Kidney epithelial cell (primary cell): ENCODE data around the gene ALOX12. TPM values are rescaled to one million over a fixed set of nuclear protein-coding genes. Genes with fewer than 3 reads are reported as not detected.

ENCODE experiments used
- DNase-seq: peaks from one replicate; pipeline ENCODE4 v3.0.0-alpha.2; 2010; ENCODE audit warnings: low read depth
- H3K27me3 ChIP-seq: 2 replicates; pipeline ENCODE4 v1.6.0; 2011; ENCODE audit warnings: low read length; ENCODE audit not compliant: control insufficient read depth, insufficient read depth
- H3K36me3 ChIP-seq: 2 replicates; pipeline ENCODE4 v1.5.1; 2011; ENCODE audit warnings: low read length; ENCODE audit not compliant: control insufficient read depth, insufficient read depth
- H3K4me3 ChIP-seq: 2 replicates; pipeline ENCODE4 v1.5.1; 2011; ENCODE audit warnings: low read depth, mild to moderate bottlenecking, control low read depth, low read length
- total RNA-seq: library from RNA; depleted of rRNA; stranded (reverse); fragments of >200 nt; gene quantifications from 2 replicates; pipeline ENCODE4 v1.2.3, GENCODE V29; 2015
- TF ChIP-seq, protein P1 (sequence below): IDR thresholded peaks from 2 replicates; pipeline ENCODE4 v1.5.1; 2011; ENCODE audit warnings: mild to moderate bottlenecking, moderate library complexity, low read length, control low read depth, inconsistent platforms; ENCODE audit not compliant: insufficient read depth, poor library complexity, severe bottlenecking

Gene ALOX12
- total RNA-seq, 1 donor from 2014 or later: 1.4 TPM

DNA sequence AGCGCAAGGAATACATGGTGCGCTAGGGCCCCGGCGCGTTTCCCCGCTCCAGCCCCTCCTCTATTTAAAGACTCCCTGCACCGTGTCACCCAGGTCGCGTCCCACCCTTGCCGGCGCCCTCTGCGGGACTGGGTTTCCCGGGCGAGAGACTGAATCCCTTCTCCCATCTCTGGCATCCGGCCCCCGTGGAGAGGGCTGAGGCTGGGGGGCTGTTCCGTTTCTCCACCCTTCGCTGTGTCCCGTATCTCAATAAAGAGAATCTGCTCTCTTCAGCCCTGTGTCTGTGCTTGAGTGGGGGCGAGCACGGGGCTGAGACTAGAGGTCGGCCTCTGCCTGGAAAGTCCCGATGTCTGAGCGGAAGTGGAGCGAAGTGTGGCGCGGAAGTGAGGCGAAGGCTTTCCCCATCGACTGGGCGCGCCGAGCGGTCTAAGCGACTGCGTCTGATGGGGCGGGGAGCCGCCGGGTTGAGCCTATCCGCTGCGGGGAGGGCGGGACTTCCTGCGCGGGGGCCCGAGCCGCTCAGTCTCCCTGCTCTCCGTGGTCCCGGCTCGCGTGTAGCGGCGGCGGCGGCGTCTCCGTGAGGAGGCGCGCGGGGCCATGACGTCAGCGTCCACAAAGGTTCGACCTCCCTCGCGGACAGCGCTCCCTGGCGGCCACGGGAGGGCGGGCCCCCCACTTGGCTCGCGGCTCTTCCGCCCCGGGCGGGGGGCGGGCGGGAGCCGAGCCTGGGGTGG is 18.6 kb downstream of the ALOX12 start:
- no peaks in the 10 kb centered on the region for H3K27me3 ChIP-seq
- peaks cover 1% of the 10 kb centered on the region for H3K36me3 ChIP-seq
- TF ChIP-seq, protein P1, sequence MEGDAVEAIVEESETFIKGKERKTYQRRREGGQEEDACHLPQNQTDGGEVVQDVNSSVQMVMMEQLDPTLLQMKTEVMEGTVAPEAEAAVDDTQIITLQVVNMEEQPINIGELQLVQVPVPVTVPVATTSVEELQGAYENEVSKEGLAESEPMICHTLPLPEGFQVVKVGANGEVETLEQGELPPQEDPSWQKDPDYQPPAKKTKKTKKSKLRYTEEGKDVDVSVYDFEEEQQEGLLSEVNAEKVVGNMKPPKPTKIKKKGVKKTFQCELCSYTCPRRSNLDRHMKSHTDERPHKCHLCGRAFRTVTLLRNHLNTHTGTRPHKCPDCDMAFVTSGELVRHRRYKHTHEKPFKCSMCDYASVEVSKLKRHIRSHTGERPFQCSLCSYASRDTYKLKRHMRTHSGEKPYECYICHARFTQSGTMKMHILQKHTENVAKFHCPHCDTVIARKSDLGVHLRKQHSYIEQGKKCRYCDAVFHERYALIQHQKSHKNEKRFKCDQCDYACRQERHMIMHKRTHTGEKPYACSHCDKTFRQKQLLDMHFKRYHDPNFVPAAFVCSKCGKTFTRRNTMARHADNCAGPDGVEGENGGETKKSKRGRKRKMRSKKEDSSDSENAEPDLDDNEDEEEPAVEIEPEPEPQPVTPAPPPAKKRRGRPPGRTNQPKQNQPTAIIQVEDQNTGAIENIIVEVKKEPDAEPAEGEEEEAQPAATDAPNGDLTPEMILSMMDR: peak; percentile 34
- peak; percentile 75 for DNase-seq
- peak overlapping the region; percentile 87 for H3K4me3 ChIP-seq

DNA sequence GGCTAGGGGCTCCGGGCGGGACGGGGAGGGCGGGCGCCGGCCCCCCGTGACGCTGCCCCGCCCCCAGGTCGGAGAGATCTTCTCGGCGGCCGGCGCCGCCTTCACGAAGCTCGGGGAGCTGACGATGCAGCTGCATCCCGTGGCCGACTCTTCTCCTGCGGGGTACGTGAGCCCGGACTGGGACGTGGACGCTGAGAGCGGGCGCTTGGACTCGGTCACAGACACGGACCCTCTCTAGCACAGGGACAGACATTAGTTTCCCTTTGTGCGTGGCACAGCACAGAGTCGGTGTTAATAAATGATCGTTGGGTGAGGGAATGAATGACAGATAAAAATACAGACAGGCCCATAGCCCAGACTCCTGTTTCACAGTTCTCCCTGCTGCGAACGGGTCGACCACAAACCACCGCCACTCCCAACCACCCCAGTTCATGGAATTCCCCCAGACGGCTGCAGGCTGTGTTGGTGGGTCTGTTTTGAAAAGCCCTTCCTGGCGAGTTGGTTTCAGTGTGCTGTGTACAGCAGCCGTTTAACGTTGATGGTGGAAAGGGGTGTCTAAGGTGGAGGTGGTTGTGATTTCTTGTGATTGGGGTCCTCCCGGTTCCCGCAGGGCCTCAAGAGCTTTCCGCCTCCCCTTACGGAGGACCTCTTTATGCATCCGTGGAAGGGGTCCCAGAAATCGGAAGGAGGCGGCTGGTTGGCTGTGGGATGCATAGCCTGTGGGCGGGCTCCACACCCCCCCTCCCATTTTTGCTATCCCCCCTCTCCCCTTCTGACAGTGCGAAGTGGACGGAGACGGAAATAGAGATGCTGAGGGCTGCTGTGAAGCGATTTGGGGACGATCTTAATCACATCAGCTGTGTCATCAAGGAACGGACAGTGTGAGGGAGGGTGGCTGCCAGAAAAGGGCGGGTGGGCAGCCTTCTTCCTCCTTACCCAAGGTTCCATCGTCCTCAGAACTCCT is 19.4 kb downstream of the ALOX12 start:
- peaks cover 1% of the 10 kb centered on the region for H3K36me3 ChIP-seq
- H3K27me3 ChIP-seq: no peaks in the 10 kb centered on the region
- TF ChIP-seq, protein P1: no peak
- H3K4me3 ChIP-seq: peak overlapping the region; percentile 87
- DNase-seq: no peak

DNA sequence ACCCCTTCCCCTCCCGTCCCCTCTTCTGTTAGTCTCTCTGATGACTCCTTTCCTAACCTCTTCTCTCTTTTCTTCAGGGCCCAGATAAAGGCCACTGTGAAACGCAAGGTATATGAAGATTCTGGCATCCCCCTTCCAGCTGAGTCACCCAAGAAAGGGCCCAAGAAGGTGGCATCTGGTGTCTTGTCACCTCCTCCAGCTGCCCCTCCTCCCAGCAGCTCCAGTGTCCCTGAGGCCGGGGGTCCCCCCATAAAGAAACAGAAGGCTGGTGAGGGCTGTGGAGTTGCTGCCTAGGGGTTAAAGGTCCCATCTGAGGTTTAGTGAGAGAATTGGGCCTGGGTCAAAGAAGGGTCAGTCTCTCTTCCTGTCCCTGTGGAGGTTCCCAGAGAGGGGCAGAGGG is 20.6 kb downstream of the ALOX12 start:
- TF ChIP-seq, protein P1: no peak

DNA sequence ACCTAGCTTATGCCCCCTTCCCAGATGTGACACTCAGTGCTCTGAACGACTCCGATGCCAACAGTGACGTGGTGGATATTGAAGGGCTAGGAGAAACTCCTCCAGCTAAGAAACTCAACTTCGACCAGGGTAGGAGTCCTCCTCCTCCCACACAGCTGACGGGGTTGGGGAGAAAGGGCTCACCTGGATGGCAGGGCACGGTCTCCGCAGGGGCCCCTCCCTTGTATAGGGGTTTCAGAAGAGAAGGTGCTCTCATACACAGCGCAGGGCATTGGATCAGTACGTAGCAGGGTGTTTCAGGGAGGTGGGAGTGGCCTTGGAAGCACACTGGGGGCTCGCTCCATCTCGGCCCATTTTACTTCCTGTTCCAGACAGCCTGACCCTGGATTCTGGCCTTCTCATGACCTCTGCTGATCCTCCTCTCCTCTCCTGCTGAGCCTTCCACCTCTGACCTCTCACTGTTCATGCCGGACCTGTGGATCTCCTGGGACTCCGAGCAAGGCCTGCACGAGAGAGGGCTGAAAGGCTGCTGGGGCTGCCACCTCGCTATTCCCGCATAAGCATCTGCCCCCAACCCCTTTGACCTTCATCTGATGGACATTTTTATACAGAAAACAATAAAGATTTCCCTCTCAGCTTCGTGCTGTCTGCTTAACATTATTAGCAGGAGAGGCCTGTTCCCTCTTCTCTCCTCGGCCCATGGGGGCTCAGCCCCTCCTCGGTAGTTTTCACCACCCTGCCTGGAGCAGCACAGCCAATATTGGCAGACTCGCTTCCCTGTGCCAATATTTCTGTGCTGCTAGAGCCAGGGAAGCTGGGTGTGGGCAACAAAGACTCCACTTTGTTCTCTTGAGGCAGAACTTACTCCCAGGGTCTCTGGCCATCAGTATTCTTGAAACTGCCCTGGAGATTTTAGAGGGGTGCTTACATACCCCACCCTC is 21.3 kb downstream of the ALOX12 start:
- TF ChIP-seq, protein P1: no peak
- no peak overlapping the region for H3K4me3 ChIP-seq
- H3K27me3 ChIP-seq: peaks cover 2% of the 10 kb centered on the region
- no peak for DNase-seq
- peaks cover 1% of the 10 kb centered on the region for H3K36me3 ChIP-seq

More for the DNA sequence above, 20.6 kb downstream of the ALOX12 start:
- Histone ChIP-seq H3K4me3 (no peak overlapping the region), H3K36me3 (peaks cover 1% of the 10 kb centered on the region), H3K27me3 (no peaks in the 10 kb centered on the region)
- no peak for DNase-seq

DNA sequence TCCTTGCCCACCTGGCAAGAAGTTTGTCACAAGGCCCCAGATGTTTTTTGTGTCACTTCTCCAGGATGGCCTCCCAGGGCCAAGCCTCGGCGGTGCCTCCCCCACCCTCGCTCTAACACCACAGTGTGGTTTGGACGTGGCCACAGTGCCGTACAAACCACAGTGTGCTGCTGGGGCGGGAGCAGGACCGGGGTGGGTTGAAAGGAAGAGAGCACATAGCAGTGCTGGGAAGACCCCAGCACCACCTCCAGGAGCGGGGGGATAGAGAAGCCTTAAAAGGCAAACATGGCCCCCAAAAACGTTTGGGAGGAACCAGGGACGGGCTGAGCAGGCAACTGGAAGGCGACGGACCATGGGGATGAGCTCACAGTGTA is 22.0 kb downstream of the ALOX12 start:
- H3K4me3 ChIP-seq: no peak overlapping the region
- no peak for DNase-seq
- H3K36me3 ChIP-seq: peaks cover 1% of the 10 kb centered on the region
- TF ChIP-seq, protein P1: no peak
- peaks cover 9% of the 10 kb centered on the region for H3K27me3 ChIP-seq
